B cell (primary cell): ENCODE measurements around the gene BRSK1. TPM values are rescaled to one million over a fixed set of nuclear protein-coding genes. Genes with fewer than 3 reads are reported as not detected.

Experiments used
- ATAC-seq: fragments of 200-7000 bp; cut with Tn5 transposase; one replicate; pipeline ENCODE4 v1.10.0; 2021; ENCODE audit warnings: low read depth, mild to moderate bottlenecking, moderate number of reproducible peaks, moderate library complexity
- CTCF ChIA-PET: fragments of 350-600 bp; sonication (Branson Sonifier 250); formaldehyde crosslinking; loops from one replicate; lab custom pipeline; 2021; ENCODE audit warnings: antibody characterized with exemption, inconsistent platforms; lab: Charles Lee
- POLR2A ChIA-PET: fragments of 350-600 bp; sonication (Branson Sonifier 250); formaldehyde crosslinking; loops from one replicate; lab custom pipeline; 2021; ENCODE audit warnings: antibody characterized with exemption; lab: Charles Lee
- DNase-seq: peaks from one replicate; pipeline ENCODE4 v3.0.0; 2013
- H2AFZ ChIP-seq: 2 replicates; pipeline ENCODE4 v1.6.1; 2012; ENCODE audit warnings: mild to moderate bottlenecking, low read depth, low read length; ENCODE audit not compliant: insufficient read depth, poor library complexity, severe bottlenecking
- H3K27ac ChIP-seq, 2 donors: 1 replicate in 1 of 2; 2 replicates in 1 of 2; pipeline ENCODE4 v1.5.1; 2012 to 2013; ENCODE audit warnings: low read length in 2 of 2, mild to moderate bottlenecking in 2 of 2, moderate library complexity in 1 of 2
- H3K27me3 ChIP-seq, 4 experiments: fragments of 200-600 bp in 1 of 4; sonication (generic) in 1 of 4; replicated peaks in 1 of 4; 1 replicate in 2 of 4; 2 replicates in 2 of 4; pipeline versions ENCODE4 v1.6.1 to v1.7.0; 2013 to 2016; ENCODE audit warnings: low read length in 3 of 4, mild to moderate bottlenecking in 2 of 4, mixed read lengths in 1 of 4, moderate library complexity in 1 of 4; ENCODE audit not compliant: insufficient read depth in 4 of 4, control insufficient read depth in 3 of 4; ENCODE audit errors: control extremely low read depth in 1 of 4
- H3K36me3 ChIP-seq, 2 experiments: replicated peaks in 1 of 2; 1 replicate in 1 of 2; 2 replicates in 1 of 2; pipeline versions ENCODE4 v1.6.1 to v1.7.1; 2013; ENCODE audit warnings: low read length in 1 of 2; ENCODE audit not compliant: insufficient read depth in 2 of 2, control insufficient read depth in 1 of 2; ENCODE audit errors: control extremely low read depth in 1 of 2, extremely low read depth in 1 of 2
- H3K4me1 ChIP-seq, 2 donors: fragments of 200-600 bp in 1 of 2; sonication (generic) in 1 of 2; 1 replicate in 1 of 2; 2 replicates in 1 of 2; pipeline versions ENCODE4 v1.5.1 to v1.6.1; 2013 to 2017; ENCODE audit warnings: low read length in 2 of 2; ENCODE audit not compliant: control insufficient read depth in 2 of 2, insufficient read depth in 2 of 2
- H3K4me2 ChIP-seq: replicated peaks from 2 replicates; pipeline ENCODE3; 2012; ENCODE audit warnings: mild to moderate bottlenecking, low read depth, low read length; ENCODE audit not compliant: poor library complexity, severe bottlenecking
- H3K4me3 ChIP-seq, 5 experiments: fragments of 200-600 bp in 1 of 5; sonication (generic) in 1 of 5; 1 replicate in 3 of 5; 2 replicates in 2 of 5; pipeline versions ENCODE4 v1.5.1 to v1.7.0; 2011 to 2016; ENCODE audit warnings: low read length in 4 of 5, mild to moderate bottlenecking in 4 of 5, low read depth in 2 of 5, control low read depth in 1 of 5, moderate library complexity in 1 of 5; ENCODE audit not compliant: insufficient read depth in 1 of 5; ENCODE audit errors: control extremely low read depth in 1 of 5, extremely low read depth in 1 of 5
- H3K79me2 ChIP-seq: fragments of 200-600 bp; sonication (generic); one replicate; pipeline ENCODE4 v1.6.0; 2016; ENCODE audit warnings: low read length; ENCODE audit not compliant: control insufficient read depth, insufficient read depth
- H3K9ac ChIP-seq: fragments of 200-600 bp; sonication (generic); 2 replicates; pipeline ENCODE4 v1.6.1; 2017; ENCODE audit warnings: mild to moderate bottlenecking, low read length, moderate library complexity
- H3K9me3 ChIP-seq, 3 donors: one replicate each; pipeline versions ENCODE4 v1.6.1 to v1.7.1; 2013; ENCODE audit warnings: low read length in 2 of 3; ENCODE audit not compliant: control insufficient read depth in 2 of 3, insufficient read depth in 1 of 3; ENCODE audit errors: control extremely low read depth in 1 of 3
- H4K20me1 ChIP-seq: 2 replicates; pipeline ENCODE4 v1.6.0; 2012; ENCODE audit warnings: mild to moderate bottlenecking, low read length; ENCODE audit not compliant: insufficient read depth, control insufficient read depth, poor library complexity, severe bottlenecking
- H3K27ac Mint-ChIP-seq: one replicate; pipeline ENCODE4 v1.8.0; 2021; ENCODE audit warnings: mixed read lengths
- H3K27me3 Mint-ChIP-seq: one replicate; pipeline ENCODE4 v1.8.0; 2021; ENCODE audit warnings: mixed read lengths
- H3K4me1 Mint-ChIP-seq: one replicate; pipeline ENCODE4 v1.8.0; 2021; ENCODE audit warnings: mixed read lengths
- H3K4me3 Mint-ChIP-seq: one replicate; pipeline ENCODE4 v1.8.0; 2021; ENCODE audit warnings: mixed read lengths
- H3K9me3 Mint-ChIP-seq: one replicate; pipeline ENCODE4 v1.8.0; 2022; ENCODE audit warnings: mixed read lengths; ENCODE audit not compliant: insufficient read depth
- CTCF ChIP-seq: fragments of 200-600 bp; IDR thresholded peaks from one replicate; pipeline ENCODE4 v1.8.0; 2022; ENCODE audit warnings: antibody characterized with exemption, mild to moderate bottlenecking
- EZH2 ChIP-seq: IDR thresholded peaks from 2 replicates; pipeline ENCODE4 v1.6.1; 2012; ENCODE audit warnings: borderline replicate concordance, low read depth, mild to moderate bottlenecking, moderate library complexity, low read length; ENCODE audit not compliant: insufficient read depth, poor library complexity, severe bottlenecking
- WGBS: methylation state at CpG from one replicate; pipeline ENCODE4 v1.1.5; 2013; ENCODE audit warnings: missing lambda C conversion rate; ENCODE audit not compliant: insufficient coverage; 5-methylcytosine and 5-hydroxymethylcytosine counted together
- intact Hi-C: fragments of 100-400 bp; cut with micrococcal nuclease; formaldehyde crosslinking; loops from one replicate; pipeline ENCODE4 v1.10.0; 2022
- polyA plus RNA-seq: library from polyadenylated mRNA; depleted of rRNA; stranded (reverse); fragments of >200 nt; gene quantifications from 2 replicates; pipeline ENCODE4 v1.2.3, GENCODE V29; 2012
- total RNA-seq, 2 donors: library from RNA; stranded (reverse); fragments of 120-200 nt in 1 of 2; gene quantifications; 1 replicate in 1 of 2; 2 replicates in 1 of 2; pipeline versions ENCODE4 v1.2.3 to v1.2.4, GENCODE V29; 2013 to 2022

Gene BRSK1
- total and polyA plus RNA-seq, 2 donors (not counting 1 experiment from before 2014, with no cell fraction given): 0.94 to 1.4 TPM

- Histone ChIP-seq H3K4me1 (peaks cover 4 to 7% of the 10 kb centered on the region in 2 donors), H3K79me2 (no peaks in the 10 kb centered on the region), H3K36me3 (no peaks in the 10 kb centered on the region), H3K9ac (no peak overlapping the region), H3K9me3 (peaks cover 0 to 10% (median 0%) of the 10 kb centered on the region in 3 donors), H3K27ac (no peak overlapping the region), H3K27me3 (peaks cover 0 to 22% (median 9%) of the 10 kb centered on the region in 4 experiments), H3K4me2 (no peak overlapping the region), H2AFZ (no peak overlapping the region), H3K4me3 (no peak overlapping the region), H4K20me1 (no peaks in the 10 kb centered on the region)
- DNase-seq (no peak), ATAC-seq (no peak)
- POLR2A ChIA-PET: no interaction called here
- Mint-ChIP-seq H3K4me3 (no peak overlapping the region), H3K4me1 (peaks cover 4% of the 10 kb centered on the region), H3K9me3 (no peaks in the 10 kb centered on the region), H3K27me3 (peaks cover 12% of the 10 kb centered on the region), H3K27ac (no peak overlapping the region)
- 90% methylated on average over 32 of the region's 32 CpGs for WGBS
- intact Hi-C loops: no loop called here
- TF ChIP-seq CTCF (no peak), EZH2 (no peak)
- CTCF ChIA-PET: no interaction called here
These were observed 75.4 kb downstream of the BRSK1 start for GRCh38 chr19:55358943-55359908.

GRCh38 chr19:55360902-55361301 lies 77.1 kb downstream of the BRSK1 start:
- Histone ChIP-seq H4K20me1 (no peaks in the 10 kb centered on the region), H3K79me2 (no peaks in the 10 kb centered on the region), H3K36me3 (no peaks in the 10 kb centered on the region), H3K4me2 (no peak overlapping the region), H3K27me3 (peaks cover 0 to 10% (median 3%) of the 10 kb centered on the region in 4 experiments), H3K9ac (no peak overlapping the region), H3K4me3 (no peak overlapping the region), H3K4me1 (no peaks in the 10 kb centered on the region), H3K9me3 (peaks cover 0 to 3% (median 0%) of the 10 kb centered on the region in 3 donors), H3K27ac (no peak overlapping the region), H2AFZ (no peak overlapping the region)
- TF ChIP-seq CTCF (no peak), EZH2 (no peak)
- DNase-seq (no peak), ATAC-seq (no peak)
- intact Hi-C loops: no loop called here
- Mint-ChIP-seq H3K4me3 (no peak overlapping the region), H3K4me1 (no peaks in the 10 kb centered on the region), H3K27me3 (peaks cover 14% of the 10 kb centered on the region), H3K9me3 (no peaks in the 10 kb centered on the region), H3K27ac (no peak overlapping the region)
- 86% methylated on average over 14 of the region's 16 CpGs for WGBS
- POLR2A ChIA-PET: no interaction called here
- CTCF ChIA-PET: no interaction called here
